Hypothalamus (tissue), 51 donors: Measurements from ENCODE around the gene PROK1.

ENCODE experiments used
- DNase-seq, 51 donors: peaks; one replicate each; lab custom pipeline; 2025; lab: John Stamatoyannopoulos, UW

PROK1 gene

GRCh38 chr1:110464340-110464739 is 13.4 kb downstream of the PROK1 start:
- DNase-seq = no peak

- no peak for DNase-seq
Observed at GRCh38 chr1:110465038-110465813, 14.3 kb downstream of the PROK1 start.

- DNase-seq = no peak
Observed at GRCh38 chr1:110465814-110466380, 14.9 kb downstream of the PROK1 start.

- no peak for DNase-seq
Observed at GRCh38 chr1:110466646-110467280, 15.8 kb downstream of the PROK1 start.

- DNase-seq = no peak
Observed at GRCh38 chr1:110471131-110471530, 20.2 kb downstream of the PROK1 start.

- DNase-seq = no peak
Observed at GRCh38 chr1:110472546-110472945, 21.6 kb downstream of the PROK1 start.

- DNase-seq = no peak
Observed at GRCh38 chr1:110474444-110474843, 23.5 kb downstream of the PROK1 start.

- DNase-seq = no peak
Observed at GRCh38 chr1:110475362-110476027, 24.5 kb downstream of the PROK1 start.

GRCh38 chr1:110476028-110476765 is 25.2 kb downstream of the PROK1 start:
- DNase-seq = no peak

- no peak for DNase-seq
Observed at GRCh38 chr1:110477041-110477440, 26.1 kb downstream of the PROK1 start.

- no peak for DNase-seq
Observed at GRCh38 chr1:110477445-110477957, 26.6 kb downstream of the PROK1 start.

GRCh38 chr1:110477967-110478640 is 27.2 kb downstream of the PROK1 start:
- DNase-seq = no peak

GRCh38 chr1:110478886-110479285 is 27.9 kb downstream of the PROK1 start:
- DNase-seq = no peak

GRCh38 chr1:110480356-110481096 is 29.6 kb downstream of the PROK1 start:
- DNase-seq = no peak

GRCh38 chr1:110481968-110482623 is 31.1 kb downstream of the PROK1 start:
- no peak for DNase-seq

- no peak for DNase-seq
Observed at GRCh38 chr1:110482662-110483307, 31.8 kb downstream of the PROK1 start.

GRCh38 chr1:110483308-110483685 is 32.3 kb downstream of the PROK1 start:
- DNase-seq = no peak

GRCh38 chr1:110484801-110485200 is 33.9 kb downstream of the PROK1 start:
- DNase-seq = no peak
